ENCODE measurements around the gene NRXN3.

NRXN3 gene

GRCh38 chr14:79476552-79476951, 1306.4 kb downstream of the NRXN3 start:
- H3K27ac ChIP-seq: no peak overlapping the region
- TF ChIP-seq CTCF (IDR thresholded peaks at IDR 0.05): no peak
- DNase-seq (ENCODE audit: low spot score): no peak
- no peak overlapping the region for H3K4me3 ChIP-seq

- no peak overlapping the region for H3K4me3 ChIP-seq
- H3K27ac ChIP-seq: no peak overlapping the region
- no peak for TF ChIP-seq CTCF (IDR thresholded peaks at IDR 0.05)
- DNase-seq (ENCODE audit: low spot score): no peak
Observed at GRCh38 chr14:79480212-79480611, 1310.0 kb downstream of the NRXN3 start.

- Histone ChIP-seq H3K27ac (no peak overlapping the region), H3K4me3 (no peak overlapping the region)
- no peak for TF ChIP-seq CTCF (IDR thresholded peaks at IDR 0.05)
- DNase-seq (ENCODE audit: low spot score): no peak
Observed at GRCh38 chr14:79482825-79483224, 1312.7 kb downstream of the NRXN3 start.

GRCh38 chr14:79483477-79484388, 1313.6 kb downstream of the NRXN3 start:
- no peak overlapping the region for H3K27ac ChIP-seq
- TF ChIP-seq CTCF (IDR thresholded peaks at IDR 0.05): no peak
- no peak for DNase-seq (ENCODE audit: low spot score)
- H3K4me3 ChIP-seq: no peak overlapping the region

- no peak overlapping the region for H3K27ac ChIP-seq
- DNase-seq (ENCODE audit: low spot score): no peak
- no peak overlapping the region for H3K4me3 ChIP-seq
- no peak for TF ChIP-seq CTCF (IDR thresholded peaks at IDR 0.05)
Observed at GRCh38 chr14:79487632-79488031, 1317.5 kb downstream of the NRXN3 start.

- H3K27ac ChIP-seq: no peak overlapping the region
- DNase-seq (ENCODE audit: low spot score): no peak
- no peak overlapping the region for H3K4me3 ChIP-seq
- TF ChIP-seq CTCF (IDR thresholded peaks at IDR 0.05): no peak
Observed at GRCh38 chr14:79491161-79491560, 1321.0 kb downstream of the NRXN3 start.

- DNase-seq (ENCODE audit: low spot score): no peak
- H3K4me3 ChIP-seq: no peak overlapping the region
- TF ChIP-seq CTCF (IDR thresholded peaks at IDR 0.05): no peak
- no peak overlapping the region for H3K27ac ChIP-seq
Observed at GRCh38 chr14:79493081-79493645, 1323.0 kb downstream of the NRXN3 start.

Measured in coronary artery (tissue), 2 donors.